Measurements from ENCODE around the gene LZTS3. TPM values are rescaled to one million over a fixed set of nuclear protein-coding genes. Genes with fewer than 3 reads are reported as not detected.

Gene LZTS3
- total RNA-seq, 4 donors from 2014 or later: 4.4 to 9.7 (median 7.7) TPM

DNA sequence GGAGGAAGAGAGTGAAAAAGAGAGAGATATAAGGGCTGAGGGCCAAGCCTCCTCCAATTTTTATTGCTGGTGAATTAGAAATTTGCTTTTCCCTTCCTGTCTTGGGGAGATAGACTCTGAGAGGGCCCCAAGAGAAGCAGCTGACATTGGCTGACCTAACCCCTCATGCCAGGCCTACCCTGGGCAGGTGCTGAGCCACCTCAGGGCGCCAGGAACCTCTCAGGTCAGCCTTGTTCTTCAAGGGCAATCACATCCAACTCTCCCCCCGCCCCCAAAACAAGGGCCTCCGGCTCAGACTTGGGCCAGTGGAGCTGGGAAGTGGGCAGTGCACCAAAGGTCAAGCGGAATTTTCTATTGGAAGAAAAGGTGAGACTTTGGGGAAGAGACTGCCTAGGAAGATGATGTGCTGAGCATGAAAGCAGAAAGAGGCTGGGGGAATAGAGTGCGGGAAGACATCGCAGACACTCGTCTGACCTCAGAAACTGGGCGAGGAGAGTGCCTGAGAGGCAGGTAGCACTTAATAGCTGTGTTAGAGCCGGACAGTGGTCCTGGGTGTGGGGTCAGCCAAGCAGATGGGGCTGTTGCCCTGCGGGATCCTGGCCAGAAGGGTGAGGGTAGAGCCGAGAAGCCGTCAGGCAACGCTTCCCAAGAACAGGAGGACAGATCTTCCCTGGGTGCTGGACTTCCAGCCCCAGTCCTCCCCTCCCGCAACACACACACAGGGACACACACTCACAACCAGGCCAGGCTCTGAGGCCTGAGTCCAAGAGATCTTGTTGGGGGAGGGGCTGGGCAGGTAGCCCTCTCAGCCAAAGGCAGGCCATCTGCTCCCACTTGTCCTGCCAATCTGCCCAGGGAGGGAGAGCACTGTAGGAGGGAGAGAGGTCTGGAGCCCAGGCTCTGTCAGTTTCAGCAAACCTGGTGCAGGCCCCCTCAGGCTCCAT is 10.0 kb downstream of the LZTS3 start:
- no peak overlapping the region for H3K4me3 ChIP-seq (ENCODE audit: low read depth, poor library complexity, severe bottlenecking)
- intact Hi-C loops (cut with DNase I; ENCODE audit: low total_unique reads): no loop called here
- DNase-seq (ENCODE audit: low spot score in 2 of 2): peak in 1 of 2 donors; percentile 71
- 93% methylated on average over 14 of the region's 14 CpGs for WGBS, 2 donors
- TF ChIP-seq, protein P1, sequence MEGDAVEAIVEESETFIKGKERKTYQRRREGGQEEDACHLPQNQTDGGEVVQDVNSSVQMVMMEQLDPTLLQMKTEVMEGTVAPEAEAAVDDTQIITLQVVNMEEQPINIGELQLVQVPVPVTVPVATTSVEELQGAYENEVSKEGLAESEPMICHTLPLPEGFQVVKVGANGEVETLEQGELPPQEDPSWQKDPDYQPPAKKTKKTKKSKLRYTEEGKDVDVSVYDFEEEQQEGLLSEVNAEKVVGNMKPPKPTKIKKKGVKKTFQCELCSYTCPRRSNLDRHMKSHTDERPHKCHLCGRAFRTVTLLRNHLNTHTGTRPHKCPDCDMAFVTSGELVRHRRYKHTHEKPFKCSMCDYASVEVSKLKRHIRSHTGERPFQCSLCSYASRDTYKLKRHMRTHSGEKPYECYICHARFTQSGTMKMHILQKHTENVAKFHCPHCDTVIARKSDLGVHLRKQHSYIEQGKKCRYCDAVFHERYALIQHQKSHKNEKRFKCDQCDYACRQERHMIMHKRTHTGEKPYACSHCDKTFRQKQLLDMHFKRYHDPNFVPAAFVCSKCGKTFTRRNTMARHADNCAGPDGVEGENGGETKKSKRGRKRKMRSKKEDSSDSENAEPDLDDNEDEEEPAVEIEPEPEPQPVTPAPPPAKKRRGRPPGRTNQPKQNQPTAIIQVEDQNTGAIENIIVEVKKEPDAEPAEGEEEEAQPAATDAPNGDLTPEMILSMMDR (IDR thresholded peaks at IDR 0.05): no peak
- TF ChIP-seq POLR2A (IDR thresholded peaks at IDR 0.05): no peak

DNA sequence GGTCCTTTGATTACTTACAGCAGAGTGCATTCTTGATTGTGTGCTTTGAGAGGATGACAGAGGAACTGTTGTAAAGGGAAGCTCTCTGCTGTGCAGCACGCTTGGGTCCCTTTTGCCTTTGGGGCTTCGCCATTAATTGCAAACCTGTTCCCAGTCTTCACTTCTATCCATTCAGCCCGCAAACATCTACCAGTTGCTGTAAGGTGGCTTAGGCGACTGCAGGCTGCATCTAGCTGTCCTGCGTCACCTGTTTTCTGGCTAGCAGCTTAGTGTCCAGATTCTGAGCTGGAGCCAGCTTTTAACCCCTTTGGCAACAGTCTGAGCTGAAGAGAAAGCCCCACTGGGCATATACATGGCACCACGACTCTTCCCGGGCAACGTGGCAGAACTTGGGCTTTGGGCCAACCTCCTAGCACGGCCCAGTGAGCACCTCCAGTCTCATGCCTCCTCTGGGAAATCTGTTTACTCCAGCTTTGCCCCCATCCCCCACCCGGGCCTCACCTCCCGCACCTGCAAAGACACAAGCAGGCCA is 11.2 kb downstream of the LZTS3 start:
- H3K4me3 ChIP-seq (ENCODE audit: low read depth, poor library complexity, severe bottlenecking): no peak overlapping the region
- DNase-seq (ENCODE audit: low spot score in 2 of 2): peak in 1 of 2 donors; percentile 82
- intact Hi-C loops (cut with DNase I; ENCODE audit: low total_unique reads): no loop called here
- TF ChIP-seq, protein P1 (IDR thresholded peaks at IDR 0.05): no peak
- TF ChIP-seq POLR2A (IDR thresholded peaks at IDR 0.05): no peak
- 55 to 58% methylated on average over 11 of the region's 11 CpGs for WGBS, 2 donors

DNA sequence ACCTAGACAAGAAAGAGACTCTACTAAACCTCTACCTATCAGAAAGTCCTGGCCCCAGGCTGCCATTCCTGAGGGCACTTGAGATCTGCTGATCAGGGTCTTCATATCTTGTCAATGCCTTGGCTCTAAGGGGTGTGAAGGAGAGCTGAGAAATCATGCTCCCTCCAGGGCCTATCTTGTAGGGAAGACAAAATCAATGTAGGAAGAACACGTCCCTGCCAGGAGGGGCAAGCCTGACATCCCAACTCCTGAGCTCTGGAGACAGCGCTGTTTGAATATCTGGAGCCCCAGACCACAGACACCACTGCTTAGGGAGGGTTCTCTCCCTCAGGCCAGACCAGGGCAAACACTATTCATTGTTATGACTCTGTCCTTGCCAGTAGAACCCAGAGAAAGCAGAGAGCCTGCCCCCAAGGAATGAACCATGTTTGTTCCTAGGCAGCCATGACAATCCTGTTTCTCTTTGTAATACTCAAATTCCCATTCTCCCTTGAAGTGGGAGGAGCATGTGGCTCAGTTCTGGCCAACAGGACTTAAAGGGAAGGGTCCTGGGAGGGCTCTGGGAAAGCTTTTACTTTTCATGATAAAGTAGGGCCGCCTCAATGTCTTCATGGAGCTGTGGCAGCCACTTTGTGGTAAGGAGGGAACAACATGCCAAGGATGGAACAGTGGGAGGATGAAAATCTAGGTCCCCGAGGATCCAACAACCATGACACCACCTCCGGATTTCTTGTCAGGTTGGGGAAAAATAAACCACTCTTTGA is 11.9 kb downstream of the LZTS3 start:
- H3K4me3 ChIP-seq (ENCODE audit: low read depth, poor library complexity, severe bottlenecking): no peak overlapping the region
- intact Hi-C loops (cut with DNase I; ENCODE audit: low total_unique reads): no loop called here
- WGBS, 2 donors: 69 to 71% methylated on average over 5 of the region's 5 CpGs
- no peak for TF ChIP-seq POLR2A (IDR thresholded peaks at IDR 0.05)
- TF ChIP-seq, protein P1 (IDR thresholded peaks at IDR 0.05): no peak
- no peak for DNase-seq (ENCODE audit: low spot score in 2 of 2)

DNA sequence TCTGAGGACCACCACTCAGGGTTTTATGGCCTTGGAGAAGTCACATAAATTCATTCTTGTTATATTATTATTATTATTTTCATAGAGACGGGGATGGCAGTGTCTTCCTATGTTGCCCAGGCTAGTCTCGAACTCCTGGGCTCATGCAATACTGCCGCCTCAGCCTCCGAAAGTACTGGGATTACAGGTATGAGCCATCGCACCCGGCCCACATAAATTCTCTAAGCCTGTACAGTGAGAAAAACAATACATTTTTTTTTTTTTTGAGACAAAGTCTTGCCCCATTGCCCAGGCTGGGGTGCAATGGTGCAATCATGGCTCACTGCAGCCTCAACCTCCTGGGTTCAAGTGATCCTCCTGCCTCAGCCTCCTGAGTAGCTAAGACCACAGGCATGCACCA is 12.9 kb downstream of the LZTS3 start:
- no peak overlapping the region for H3K4me3 ChIP-seq (ENCODE audit: low read depth, poor library complexity, severe bottlenecking)
- intact Hi-C loops (cut with DNase I; ENCODE audit: low total_unique reads): no loop called here
- 92 to 95% methylated on average over 6 of the region's 6 CpGs for WGBS, 2 donors

DNA sequence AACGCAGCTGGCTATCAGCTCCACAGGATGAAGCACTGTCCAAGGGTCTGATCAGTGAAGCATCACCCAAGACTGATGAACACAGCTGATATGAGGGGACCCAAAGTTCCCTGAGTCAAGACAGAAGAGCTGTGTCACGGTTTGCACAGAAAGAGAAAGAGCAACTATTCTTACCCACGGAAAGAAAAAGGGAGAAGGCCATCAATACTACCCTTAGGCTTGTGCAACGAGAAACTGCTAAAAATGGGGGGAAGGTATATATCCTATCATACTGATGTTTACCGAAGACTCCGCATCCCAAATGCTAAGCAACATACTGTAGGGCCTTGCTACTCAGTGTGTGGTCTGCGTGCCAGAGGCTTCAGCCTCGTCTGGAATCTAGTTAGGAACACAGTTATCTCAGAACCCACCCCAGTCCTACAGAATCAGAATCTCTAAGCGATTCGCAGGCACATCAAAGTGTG is 14.3 kb downstream of the LZTS3 start:
- TF ChIP-seq, protein P1 (IDR thresholded peaks at IDR 0.05): no peak
- no peak for TF ChIP-seq POLR2A (IDR thresholded peaks at IDR 0.05)
- H3K4me3 ChIP-seq (ENCODE audit: low read depth, poor library complexity, severe bottlenecking): peak overlapping the region; percentile 85
- intact Hi-C loops (cut with DNase I; ENCODE audit: low total_unique reads): no loop called here
- WGBS, 2 donors: 1 to 3% methylated on average over 10 of the region's 10 CpGs
- peak in 1 of 2 donors; percentile 68 for DNase-seq (ENCODE audit: low spot score in 2 of 2)

More for the DNA sequence above, 12.9 kb downstream of the LZTS3 start:
- peak in 1 of 2 donors; percentile 69 for DNase-seq (ENCODE audit: low spot score in 2 of 2)
- TF ChIP-seq, protein P1 (IDR thresholded peaks at IDR 0.05): no peak
- TF ChIP-seq POLR2A (IDR thresholded peaks at IDR 0.05): no peak
